Gastrocnemius medialis (tissue), 4 donors: Measurements from ENCODE around the gene CCDC47.
A peak's percentile ranks its signal among the peaks of the same experiment; 100 is the strongest.

Source experiments
- CTCF ChIP-seq, 5 experiments: fragments of 450-650 bp in 3 of 5; fragments of 200-600 bp in 2 of 5; sonication (generic) in 2 of 5; IDR thresholded peaks in 4 of 5; conservative IDR thresholded peaks in 1 of 5; 1 replicate in 4 of 5; 2 replicates in 1 of 5; pipeline ENCODE4 v1.5.1; 2016 to 2019; ENCODE audit warnings: antibody characterized with exemption in 5 of 5, mild to moderate bottlenecking in 3 of 5, moderate library complexity in 3 of 5
- POLR2A ChIP-seq, 2 donors: fragments of 450-650 bp; IDR thresholded peaks; one replicate each; pipeline ENCODE4 v1.6.1; 2017; ENCODE audit warnings: antibody characterized with exemption in 2 of 2, mild to moderate bottlenecking in 2 of 2, moderate library complexity in 2 of 2

DNA sequence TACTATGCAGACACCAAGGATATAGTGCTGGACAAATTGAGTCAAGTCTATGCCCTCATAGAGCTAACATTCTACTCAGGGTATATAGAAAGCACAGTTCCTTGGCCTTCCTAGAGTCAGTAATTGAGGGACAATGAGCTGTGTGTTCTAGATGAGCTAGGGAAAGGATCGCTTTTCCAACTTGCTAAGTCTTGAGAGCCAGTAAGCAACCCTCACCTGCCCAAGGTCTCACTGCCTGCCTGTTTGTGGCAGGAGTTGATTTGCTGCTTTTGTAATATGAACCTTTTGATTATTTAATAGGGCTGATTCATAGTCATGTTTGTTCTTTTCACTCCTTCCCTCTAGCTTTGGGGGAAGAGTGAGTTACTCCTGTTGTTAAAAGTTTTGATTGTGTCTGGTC is 7.1 kb upstream of the CCDC47 start:
- TF ChIP-seq CTCF (IDR thresholded peaks at IDR 0.05 in 4 of 5, conservative IDR thresholded peaks at IDR 0.05 in 1 of 5) (no peak), POLR2A (IDR thresholded peaks at IDR 0.05) (peak in 1 of 2 donors; percentile 57)
